H7 (cell line): ENCODE results near the gene RALGAPB. TPM values are rescaled to one million over a fixed set of nuclear protein-coding genes. Genes with fewer than 3 reads are reported as not detected.

ENCODE experiments used
- DNase-seq: peaks from one replicate; pipeline ENCODE4 v3.0.0; 2012
- H3K27me3 ChIP-seq: 2 replicates; pipeline ENCODE4 v1.6.0; 2011; ENCODE audit warnings: mild to moderate bottlenecking, low read length; ENCODE audit not compliant: control insufficient read depth, insufficient read depth
- H3K36me3 ChIP-seq: replicated peaks from 2 replicates; pipeline ENCODE4 v1.5.1; 2011; ENCODE audit warnings: low read length; ENCODE audit not compliant: control insufficient read depth, insufficient read depth
- H3K4me3 ChIP-seq: 2 replicates; pipeline ENCODE4 v1.5.1; 2011; ENCODE audit warnings: low read depth, mild to moderate bottlenecking, control low read depth, low read length, moderate library complexity; ENCODE audit not compliant: insufficient read depth
- total RNA-seq: library from RNA; depleted of rRNA; stranded (reverse); fragments of >200 nt; shearing (Covaris generic); gene quantifications from 2 replicates; pipeline ENCODE4 v1.2.3, GENCODE V29; 2014; rRNA removed

The RALGAPB gene
- total RNA-seq, 1 experiment from 2014 or later = 17.5 TPM

DNA sequence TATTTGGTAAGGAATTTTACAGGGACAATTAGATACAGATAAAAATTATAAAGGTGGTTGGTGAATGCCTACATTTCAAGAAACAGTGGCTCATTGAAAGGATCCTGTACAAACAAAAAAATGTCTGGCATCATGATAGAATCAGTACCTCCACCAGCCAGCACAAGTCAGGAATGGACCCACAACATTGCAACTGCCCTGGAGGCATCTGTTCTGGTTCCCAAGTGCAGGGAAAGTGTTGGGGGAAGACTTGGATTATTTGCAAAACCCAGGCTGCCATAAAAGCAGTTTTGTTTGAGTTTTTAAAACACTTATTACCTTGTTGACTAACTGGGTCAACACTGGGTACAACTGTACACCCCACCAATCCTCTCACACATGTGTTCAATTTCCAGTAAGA is 153.3 kb downstream of the RALGAPB start:
- Histone ChIP-seq H3K36me3 (no peaks in the 10 kb centered on the region; the same call in 1 of the 2 replicates), H3K4me3 (no peak overlapping the region), H3K27me3 (no peaks in the 10 kb centered on the region)
- DNase-seq = no peak

DNA sequence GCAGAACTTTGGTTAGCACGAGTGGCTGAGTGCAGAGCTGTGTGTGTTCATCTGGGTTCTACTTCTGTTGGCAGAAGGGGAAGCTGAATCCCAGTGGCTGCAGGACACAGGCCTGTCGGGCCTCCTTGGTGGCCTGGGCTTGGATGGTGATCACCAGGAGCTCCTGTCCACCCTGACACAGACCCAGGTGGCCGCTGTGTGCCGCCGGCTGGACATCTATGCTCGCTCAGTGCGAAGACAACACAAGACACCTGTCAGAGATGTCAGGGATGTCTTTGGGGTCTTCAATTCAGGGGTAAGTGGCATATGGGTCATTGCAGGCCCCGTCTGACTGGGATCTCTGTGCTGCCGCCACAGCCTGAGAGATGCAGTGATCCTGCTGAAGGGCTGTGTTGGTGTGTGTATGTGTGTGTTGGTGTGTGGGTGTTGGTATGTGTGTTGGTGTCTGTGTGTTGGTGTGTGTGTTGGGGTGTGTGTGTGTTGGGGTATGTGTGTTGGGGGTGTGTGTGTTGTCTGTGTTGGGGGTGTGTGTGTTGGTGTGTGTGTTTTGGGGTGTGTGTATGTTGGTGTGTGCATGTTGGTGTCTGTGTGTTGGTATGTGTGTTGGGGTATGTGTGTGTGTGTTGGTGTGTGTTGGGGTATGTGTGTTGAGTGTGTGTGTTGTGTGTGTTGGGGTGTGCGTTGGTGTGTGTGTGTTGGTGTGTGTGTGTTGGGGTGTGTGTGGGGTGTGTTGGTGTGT is 154.4 kb downstream of the RALGAPB start:
- no peaks in the 10 kb centered on the region; the same call in 1 of the 2 replicates for H3K36me3 ChIP-seq
- no peak for DNase-seq
- no peak overlapping the region for H3K4me3 ChIP-seq
- no peaks in the 10 kb centered on the region for H3K27me3 ChIP-seq

Other genes with a start within 250 kb of the RALGAPB start
- 0.24 and 0.78 TPM in 2 replicates for gene KIAA1755, start 212.1 kb upstream of the RALGAPB start, total RNA-seq
- gene BPI, start 168.7 kb upstream of the RALGAPB start, total RNA-seq = not detected in 2 replicates
- gene LBP, start 126.4 kb upstream of the RALGAPB start, total RNA-seq = 0.21 and 0.33 TPM in 2 replicates
- 44.2 and 45.6 TPM in 2 replicates for gene SNHG17, start 37.5 kb upstream of the RALGAPB start, total RNA-seq
- gene ADIG, start 108.4 kb downstream of the RALGAPB start, total RNA-seq = not detected in 2 replicates
- gene ARHGAP40, start 129.0 kb downstream of the RALGAPB start, total RNA-seq = 10.9 and 13.2 TPM in 2 replicates